GM12864 (cell line): ENCODE measurements around the gene TSPYL4.

ENCODE experiments used
- DNase-seq: peaks from one replicate; pipeline ENCODE4 v3.0.0-alpha.2; 2011; ENCODE audit warnings: low read depth
- H3K4me3 ChIP-seq: 2 replicates; pipeline ENCODE4 v1.5.1; 2011; ENCODE audit warnings: mild to moderate bottlenecking, low read depth, low read length, control low read depth
- CTCF ChIP-seq: IDR thresholded peaks from 2 replicates; pipeline ENCODE4 v1.5.1; 2011; ENCODE audit warnings: low read depth, mild to moderate bottlenecking, moderate library complexity, low read length, control low read depth, inconsistent platforms; ENCODE audit errors: missing control alignments

Gene TSPYL4

GRCh38 chr6:116248577-116248976, 5.3 kb downstream of the TSPYL4 start:
- no peak overlapping the region for H3K4me3 ChIP-seq
- DNase-seq, result no peak
- no peak for TF ChIP-seq CTCF

- no peak overlapping the region for H3K4me3 ChIP-seq
- no peak for TF ChIP-seq CTCF
- DNase-seq, result no peak
Observed at GRCh38 chr6:116247285-116247684, 6.6 kb downstream of the TSPYL4 start.

- DNase-seq, result no peak
- H3K4me3 ChIP-seq, result no peak overlapping the region
- TF ChIP-seq CTCF, result no peak
Observed at GRCh38 chr6:116246089-116246488, 7.8 kb downstream of the TSPYL4 start.

GRCh38 chr6:116244284-116244683, 9.6 kb downstream of the TSPYL4 start:
- no peak overlapping the region for H3K4me3 ChIP-seq
- no peak for DNase-seq
- no peak for TF ChIP-seq CTCF

- no peak overlapping the region for H3K4me3 ChIP-seq
- no peak for TF ChIP-seq CTCF
- no peak for DNase-seq
Observed at GRCh38 chr6:116239856-116240255, 14.0 kb downstream of the TSPYL4 start.

- H3K4me3 ChIP-seq, result no peak overlapping the region
- DNase-seq, result no peak
- TF ChIP-seq CTCF, result no peak
Observed at GRCh38 chr6:116239256-116239655, 14.6 kb downstream of the TSPYL4 start.

- no peak for DNase-seq
- no peak overlapping the region for H3K4me3 ChIP-seq
- TF ChIP-seq CTCF, result no peak
Observed at GRCh38 chr6:116238083-116238482, 15.8 kb downstream of the TSPYL4 start.
